Gastrocnemius medialis (tissue), 4 donors: ENCODE measurements around the gene PNPLA3.

Experiments used
- CTCF ChIP-seq, 5 experiments: fragments of 450-650 bp in 3 of 5; fragments of 200-600 bp in 2 of 5; sonication (generic) in 2 of 5; IDR thresholded peaks in 4 of 5; conservative IDR thresholded peaks in 1 of 5; 1 replicate in 4 of 5; 2 replicates in 1 of 5; pipeline ENCODE4 v1.5.1; 2016 to 2019; ENCODE audit warnings: antibody characterized with exemption in 5 of 5, mild to moderate bottlenecking in 3 of 5, moderate library complexity in 3 of 5
- POLR2A ChIP-seq, 2 donors: fragments of 450-650 bp; IDR thresholded peaks; one replicate each; pipeline ENCODE4 v1.6.1; 2017; ENCODE audit warnings: antibody characterized with exemption in 2 of 2, mild to moderate bottlenecking in 2 of 2, moderate library complexity in 2 of 2

- no peak for TF ChIP-seq CTCF (IDR thresholded peaks at IDR 0.05 in 4 of 5, conservative IDR thresholded peaks at IDR 0.05 in 1 of 5)
- TF ChIP-seq POLR2A (IDR thresholded peaks at IDR 0.05) = no peak
Observed at GRCh38 chr22:43886231-43886630, 37.4 kb upstream of the PNPLA3 start.
